ENCODE results near the gene BICC1. TPM values are rescaled to one million over a fixed set of nuclear protein-coding genes. Genes with fewer than 3 reads are reported as not detected.

BICC1 gene
- total RNA-seq, 3 donors from 2014 or later = not detected

DNA sequence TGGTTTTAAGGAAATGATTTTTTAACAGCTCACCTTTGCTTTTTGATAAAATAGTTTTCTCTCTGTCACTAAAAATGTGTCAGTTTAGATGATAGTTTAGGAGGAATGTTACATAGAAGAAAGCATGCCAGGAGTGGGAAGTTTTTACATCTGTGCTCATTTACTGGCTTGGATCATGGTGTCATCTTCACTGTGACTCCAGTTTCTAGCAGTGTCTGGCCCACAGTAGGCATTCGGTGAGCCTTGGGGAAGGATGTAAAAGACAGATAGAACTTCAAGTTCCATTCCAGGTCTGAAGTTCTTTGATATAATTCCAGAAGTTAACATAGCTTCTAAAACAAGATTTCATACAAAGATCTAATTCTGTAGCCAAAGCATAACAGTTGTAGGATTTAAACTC, 259.2 kb downstream of the BICC1 start:
- Mint-ChIP-seq H3K36me3 (ENCODE audit: insufficient read depth) (no peaks in the 10 kb centered on the region), H3K9me3 (peaks cover 8% of the 10 kb centered on the region), H3K4me1 (ENCODE audit: low read depth) (no peaks in the 10 kb centered on the region), H3K4me3 (no peak overlapping the region), H3K27me3 (ENCODE audit: low read depth) (no peaks in the 10 kb centered on the region)
- DNase-seq (no peak), ATAC-seq (no peak)

DNA sequence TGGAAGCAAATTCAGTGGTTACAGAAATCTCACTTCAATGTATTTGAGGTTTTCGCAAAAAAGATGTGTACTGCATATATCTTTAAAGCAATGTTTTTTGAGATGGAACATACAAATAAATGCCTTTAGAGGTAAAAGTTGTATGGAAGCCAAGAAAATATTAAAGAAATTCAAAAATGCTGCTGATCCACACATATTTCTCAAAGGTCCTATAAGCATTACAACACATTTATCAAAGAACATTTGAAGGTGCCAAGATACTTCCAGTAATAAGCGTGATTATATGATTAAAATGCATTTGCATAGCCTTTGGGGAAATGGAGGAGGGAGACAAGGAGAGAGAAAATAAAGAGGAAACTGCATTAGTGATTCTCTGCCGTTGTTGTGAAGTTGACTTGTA, 260.1 kb downstream of the BICC1 start:
- no peaks in the 10 kb centered on the region for H3K36me3 Mint-ChIP-seq (ENCODE audit: insufficient read depth)
- H3K4me3 Mint-ChIP-seq = no peak overlapping the region
- no peaks in the 10 kb centered on the region for H3K27me3 Mint-ChIP-seq (ENCODE audit: low read depth)
- H3K4me1 Mint-ChIP-seq (ENCODE audit: low read depth) = no peaks in the 10 kb centered on the region
- no peak for ATAC-seq
- peaks cover under 1% of the 10 kb centered on the region for H3K9me3 Mint-ChIP-seq
- DNase-seq = no peak

GRCh38 chr10:58773341-58773740, 260.7 kb downstream of the BICC1 start:
- no peaks in the 10 kb centered on the region for H3K9me3 Mint-ChIP-seq
- H3K27me3 Mint-ChIP-seq (ENCODE audit: low read depth) = no peaks in the 10 kb centered on the region
- H3K36me3 Mint-ChIP-seq (ENCODE audit: insufficient read depth) = no peaks in the 10 kb centered on the region
- H3K4me1 Mint-ChIP-seq (ENCODE audit: low read depth) = no peaks in the 10 kb centered on the region
- ATAC-seq (no peak), DNase-seq (no peak)
- no peak overlapping the region for H3K4me3 Mint-ChIP-seq

- no peaks in the 10 kb centered on the region for H3K9me3 Mint-ChIP-seq
Measured at GRCh38 chr10:58773944-58774343, 261.3 kb downstream of the BICC1 start.

DNA sequence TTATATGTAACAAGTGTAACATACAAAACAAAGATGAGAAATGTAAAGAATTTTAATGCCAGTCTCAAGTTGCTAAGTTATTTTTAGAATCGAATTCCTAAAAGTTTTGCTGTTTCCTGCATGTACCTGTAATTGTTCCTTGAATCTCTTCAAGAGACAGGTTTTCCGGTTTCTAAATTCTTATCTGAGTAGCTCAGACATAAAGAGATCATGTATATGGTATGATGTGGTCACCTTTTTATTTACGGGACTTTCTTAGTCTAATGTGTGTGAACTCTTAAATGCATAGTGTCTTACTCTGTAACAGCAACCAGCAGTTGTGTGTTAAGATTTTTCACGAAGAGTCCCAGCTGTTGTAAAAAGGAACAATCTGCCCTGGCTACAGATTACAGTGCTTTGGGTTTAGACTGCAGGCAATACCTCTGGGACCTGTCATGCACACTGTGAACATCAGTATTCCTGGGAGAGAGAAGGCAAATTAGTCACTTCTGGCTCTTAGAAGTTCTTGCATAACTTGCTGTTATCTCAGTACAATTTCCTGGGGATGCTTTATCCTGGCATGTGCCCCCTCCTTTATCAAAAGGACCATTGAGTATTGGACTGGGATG, 263.4 kb downstream of the BICC1 start:
- Mint-ChIP-seq H3K27me3 (ENCODE audit: low read depth) (peaks cover 2% of the 10 kb centered on the region), H3K9me3 (no peaks in the 10 kb centered on the region), H3K4me3 (no peak overlapping the region), H3K36me3 (ENCODE audit: insufficient read depth) (no peaks in the 10 kb centered on the region), H3K4me1 (ENCODE audit: low read depth) (no peaks in the 10 kb centered on the region)
- no peak for DNase-seq
- no peak for ATAC-seq

More at GRCh38 chr10:58773944-58774343, 261.3 kb downstream of the BICC1 start:
- H3K36me3 Mint-ChIP-seq (ENCODE audit: insufficient read depth) = no peaks in the 10 kb centered on the region
- no peak overlapping the region for H3K4me3 Mint-ChIP-seq
- DNase-seq = no peak
- no peaks in the 10 kb centered on the region for H3K27me3 Mint-ChIP-seq (ENCODE audit: low read depth)
- no peaks in the 10 kb centered on the region for H3K4me1 Mint-ChIP-seq (ENCODE audit: low read depth)
- ATAC-seq = no peak

GRCh38 chr10:58776568-58777318, 264.1 kb downstream of the BICC1 start:
- ATAC-seq = no peak
- H3K4me1 Mint-ChIP-seq (ENCODE audit: low read depth) = no peaks in the 10 kb centered on the region
- no peaks in the 10 kb centered on the region for H3K9me3 Mint-ChIP-seq
- H3K27me3 Mint-ChIP-seq (ENCODE audit: low read depth) = peaks cover 2% of the 10 kb centered on the region
- no peaks in the 10 kb centered on the region for H3K36me3 Mint-ChIP-seq (ENCODE audit: insufficient read depth)
- no peak overlapping the region for H3K4me3 Mint-ChIP-seq
- DNase-seq = no peak

DNA sequence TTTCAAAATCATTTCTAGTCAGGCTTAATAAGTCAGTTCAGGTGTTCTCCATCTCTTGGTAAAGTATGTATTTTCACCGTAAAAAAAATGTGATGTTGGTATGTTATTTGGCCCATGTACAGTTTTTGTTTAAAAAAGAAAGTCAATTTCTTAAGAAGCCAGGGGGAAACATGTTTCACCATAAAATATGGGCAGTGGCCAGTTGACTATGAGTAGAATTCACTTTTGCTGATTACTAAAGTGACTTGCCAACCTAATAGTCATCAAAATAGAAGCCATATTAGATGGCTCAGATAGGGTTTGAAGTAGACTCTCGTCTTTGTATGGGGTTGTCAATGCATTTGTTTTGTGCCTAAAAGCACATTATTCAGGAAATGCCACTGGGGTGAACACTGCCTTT, 266.3 kb downstream of the BICC1 start:
- H3K4me1 Mint-ChIP-seq (ENCODE audit: low read depth) = no peaks in the 10 kb centered on the region
- H3K4me3 Mint-ChIP-seq = no peak overlapping the region
- no peak for ATAC-seq
- no peaks in the 10 kb centered on the region for H3K36me3 Mint-ChIP-seq (ENCODE audit: insufficient read depth)
- H3K27me3 Mint-ChIP-seq (ENCODE audit: low read depth) = peaks cover 2% of the 10 kb centered on the region
- H3K9me3 Mint-ChIP-seq = no peaks in the 10 kb centered on the region
- no peak for DNase-seq

DNA sequence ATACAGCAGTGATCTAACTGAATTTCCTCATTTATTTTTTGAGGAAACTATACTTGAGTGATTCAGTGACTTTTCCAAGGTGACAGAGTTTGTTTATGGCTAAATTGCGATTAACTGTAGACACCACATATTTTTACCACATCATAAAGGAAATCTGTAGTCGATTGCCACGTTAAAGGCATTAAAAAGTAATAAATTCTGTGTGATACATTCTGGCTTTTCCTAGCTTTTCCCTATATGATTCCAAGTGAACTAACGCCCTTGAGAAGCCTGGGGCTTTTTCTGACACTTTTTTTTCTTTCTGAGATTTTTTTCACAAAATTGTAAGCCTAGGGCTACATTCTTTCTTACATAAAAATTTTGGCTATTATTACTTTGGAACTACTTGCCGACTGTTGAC, 266.9 kb downstream of the BICC1 start:
- no peak for DNase-seq
- Mint-ChIP-seq H3K4me3 (no peak overlapping the region), H3K36me3 (ENCODE audit: insufficient read depth) (no peaks in the 10 kb centered on the region), H3K9me3 (no peaks in the 10 kb centered on the region), H3K27me3 (ENCODE audit: low read depth) (peaks cover 2% of the 10 kb centered on the region), H3K4me1 (ENCODE audit: low read depth) (no peaks in the 10 kb centered on the region)
- ATAC-seq = no peak

DNA sequence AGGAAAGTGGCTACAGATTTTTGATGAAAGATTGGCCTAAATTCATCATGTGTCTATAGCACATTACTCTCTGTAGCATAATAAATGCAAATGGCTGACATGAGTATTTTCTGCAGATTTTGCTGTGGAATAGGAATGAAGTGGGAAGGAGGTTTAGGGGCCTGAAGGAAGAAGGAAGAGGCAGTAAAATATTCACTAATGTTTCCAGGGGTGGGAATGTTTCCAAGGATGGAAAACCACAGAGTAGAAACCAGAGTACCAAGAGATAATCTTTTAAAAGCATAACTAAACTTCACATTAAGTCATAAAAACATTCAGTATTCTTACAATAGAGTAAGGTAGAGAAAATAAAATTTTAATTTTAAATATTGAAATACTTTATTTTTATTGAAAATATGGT, 267.8 kb downstream of the BICC1 start:
- no peak for DNase-seq
- ATAC-seq = no peak
- Mint-ChIP-seq H3K4me1 (ENCODE audit: low read depth) (no peaks in the 10 kb centered on the region), H3K27me3 (ENCODE audit: low read depth) (peaks cover 2% of the 10 kb centered on the region), H3K36me3 (ENCODE audit: insufficient read depth) (no peaks in the 10 kb centered on the region), H3K9me3 (no peaks in the 10 kb centered on the region), H3K4me3 (no peak overlapping the region)

DNA sequence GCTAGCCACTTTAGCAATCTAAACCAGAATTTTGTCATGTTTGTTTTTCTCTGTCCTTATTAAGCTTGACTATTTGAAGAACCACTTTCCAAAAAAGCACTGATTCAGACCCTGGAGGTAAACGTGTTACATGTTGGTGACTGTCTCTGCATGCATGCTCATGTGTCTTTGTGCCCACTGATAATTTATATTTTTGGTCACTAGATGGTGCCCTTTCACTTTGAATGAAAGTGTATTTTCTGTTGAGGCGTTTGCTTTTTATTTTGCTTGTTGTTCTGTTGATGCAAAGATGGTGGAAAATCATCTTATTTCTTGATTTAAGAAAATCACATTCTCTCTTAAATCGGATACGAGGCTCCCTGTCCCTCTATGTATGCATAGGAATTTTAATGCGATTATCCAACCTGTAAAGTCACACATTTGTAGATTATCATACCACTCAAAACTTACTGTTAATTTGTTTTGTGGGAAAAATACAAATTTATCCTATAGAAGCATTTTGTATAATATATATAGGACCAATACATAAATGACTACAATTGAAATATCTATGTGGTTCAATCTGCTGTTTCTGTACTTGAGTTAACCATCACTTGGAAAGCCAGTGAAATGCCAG, 269.3 kb downstream of the BICC1 start:
- Mint-ChIP-seq H3K4me1 (ENCODE audit: low read depth) (no peaks in the 10 kb centered on the region), H3K9me3 (no peaks in the 10 kb centered on the region), H3K27me3 (ENCODE audit: low read depth) (peaks cover 2% of the 10 kb centered on the region), H3K4me3 (no peak overlapping the region), H3K36me3 (ENCODE audit: insufficient read depth) (no peaks in the 10 kb centered on the region)
- ATAC-seq (no peak), DNase-seq (no peak)

DNA sequence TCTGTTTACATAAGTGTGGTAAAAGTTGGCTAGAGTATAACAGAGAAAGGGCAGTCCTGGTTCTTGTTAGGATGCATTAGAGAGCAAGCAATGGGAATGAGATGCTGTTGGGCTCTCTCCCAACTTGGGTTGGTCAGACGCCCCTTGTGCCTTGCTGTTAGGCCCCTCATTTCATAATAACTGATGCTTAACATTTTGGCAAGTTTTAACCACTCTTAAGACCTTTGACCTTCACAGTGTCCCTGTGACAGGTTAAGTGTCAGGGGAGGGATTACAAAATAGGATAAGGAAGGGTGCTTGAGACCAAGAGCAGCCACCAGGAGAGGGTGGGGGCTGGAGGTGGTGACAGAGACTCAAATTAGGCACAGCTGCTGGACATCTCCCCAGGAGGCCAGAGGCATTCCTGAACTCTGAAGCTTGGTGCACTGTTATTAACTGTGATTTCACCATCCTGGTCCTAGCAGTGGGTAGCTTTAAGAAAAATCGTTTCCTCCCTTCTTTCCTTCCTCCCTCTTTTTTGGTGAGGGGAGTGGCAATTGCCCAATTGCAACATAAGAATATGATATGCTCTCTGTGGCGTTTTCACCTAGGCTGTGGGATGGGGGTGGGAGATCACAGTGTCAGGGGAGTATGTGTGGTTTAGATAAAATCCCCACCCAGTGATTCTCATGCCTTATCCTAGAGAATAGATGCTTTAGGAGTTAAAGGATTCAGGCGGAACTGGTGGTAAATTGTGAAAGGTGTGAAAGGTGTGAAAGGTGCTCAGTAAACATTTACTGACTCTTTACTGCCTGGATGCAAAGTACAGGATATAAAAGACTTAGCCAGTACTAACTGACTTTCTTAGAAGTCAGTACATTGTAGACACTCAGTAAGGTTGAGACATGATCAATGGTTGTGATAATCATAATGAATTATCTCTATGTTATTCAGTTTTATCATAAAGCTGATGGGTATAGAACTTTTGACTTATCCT, 270.5 kb downstream of the BICC1 start:
- no peak for ATAC-seq
- Mint-ChIP-seq H3K36me3 (ENCODE audit: insufficient read depth) (no peaks in the 10 kb centered on the region), H3K9me3 (no peaks in the 10 kb centered on the region), H3K4me1 (ENCODE audit: low read depth) (no peaks in the 10 kb centered on the region), H3K27me3 (ENCODE audit: low read depth) (peaks cover 2% of the 10 kb centered on the region), H3K4me3 (no peak overlapping the region)
- no peak for DNase-seq

- no peak for ATAC-seq
- Mint-ChIP-seq H3K4me3 (no peak overlapping the region), H3K27me3 (ENCODE audit: low read depth) (peaks cover 2% of the 10 kb centered on the region), H3K36me3 (ENCODE audit: insufficient read depth) (no peaks in the 10 kb centered on the region), H3K4me1 (ENCODE audit: low read depth) (no peaks in the 10 kb centered on the region), H3K9me3 (no peaks in the 10 kb centered on the region)
- no peak for DNase-seq
Measured at GRCh38 chr10:58784361-58784760, 271.7 kb downstream of the BICC1 start.

DNA sequence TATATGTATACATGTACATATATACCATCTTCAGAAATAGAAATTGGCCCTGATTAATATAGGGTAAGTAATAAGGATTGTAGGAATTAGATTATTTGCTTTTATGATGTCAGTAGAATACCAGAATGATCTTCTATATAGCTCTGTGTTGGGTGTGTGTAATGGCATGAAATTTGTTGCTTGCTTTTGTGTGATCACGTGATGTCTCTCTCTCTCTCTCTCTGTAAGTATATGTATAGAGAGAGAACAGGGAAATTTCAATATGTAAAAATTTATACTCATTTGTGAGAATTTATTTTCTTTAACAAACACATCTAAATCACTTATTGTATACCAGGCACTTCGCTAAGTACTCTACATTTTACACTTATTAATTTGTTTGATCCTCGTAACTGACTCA, 272.7 kb downstream of the BICC1 start:
- H3K27me3 Mint-ChIP-seq (ENCODE audit: low read depth) = peaks cover under 1% of the 10 kb centered on the region
- ATAC-seq = no peak
- H3K9me3 Mint-ChIP-seq = no peaks in the 10 kb centered on the region
- no peak overlapping the region for H3K4me3 Mint-ChIP-seq
- no peaks in the 10 kb centered on the region for H3K4me1 Mint-ChIP-seq (ENCODE audit: low read depth)
- H3K36me3 Mint-ChIP-seq (ENCODE audit: insufficient read depth) = no peaks in the 10 kb centered on the region
- no peak for DNase-seq

- H3K4me3 Mint-ChIP-seq = no peak overlapping the region
- H3K9me3 Mint-ChIP-seq = no peaks in the 10 kb centered on the region
- ATAC-seq (no peak), DNase-seq (no peak)
- H3K36me3 Mint-ChIP-seq (ENCODE audit: insufficient read depth) = no peaks in the 10 kb centered on the region
- peaks cover under 1% of the 10 kb centered on the region for H3K27me3 Mint-ChIP-seq (ENCODE audit: low read depth)
- H3K4me1 Mint-ChIP-seq (ENCODE audit: low read depth) = no peaks in the 10 kb centered on the region
Measured at GRCh38 chr10:58791137-58791536, 278.5 kb downstream of the BICC1 start.

Measured in activated T-cell treated with anti-CD3 and anti-CD28 coated beads, Interleukin-2, amount 50 U/mL, for 4 hours (primary cell).